ENCODE data around the gene SFRP5.

SFRP5 gene

GRCh38 chr10:97788552-97789442 lies 17.0 kb upstream of the SFRP5 start:
- DNase-seq (ENCODE audit: low spot score) (no peak), FAIRE-seq (no peak)

GRCh38 chr10:97785731-97786130 lies 13.9 kb upstream of the SFRP5 start:
- DNase-seq (ENCODE audit: low spot score), result no peak
- no peak for FAIRE-seq

GRCh38 chr10:97785231-97785630 lies 13.4 kb upstream of the SFRP5 start:
- FAIRE-seq, result no peak
- no peak for DNase-seq (ENCODE audit: low spot score)

- FAIRE-seq, result no peak
- DNase-seq (ENCODE audit: low spot score), result no peak
These were observed 12.5 kb upstream of the SFRP5 start for GRCh38 chr10:97784200-97784810.

DNA sequence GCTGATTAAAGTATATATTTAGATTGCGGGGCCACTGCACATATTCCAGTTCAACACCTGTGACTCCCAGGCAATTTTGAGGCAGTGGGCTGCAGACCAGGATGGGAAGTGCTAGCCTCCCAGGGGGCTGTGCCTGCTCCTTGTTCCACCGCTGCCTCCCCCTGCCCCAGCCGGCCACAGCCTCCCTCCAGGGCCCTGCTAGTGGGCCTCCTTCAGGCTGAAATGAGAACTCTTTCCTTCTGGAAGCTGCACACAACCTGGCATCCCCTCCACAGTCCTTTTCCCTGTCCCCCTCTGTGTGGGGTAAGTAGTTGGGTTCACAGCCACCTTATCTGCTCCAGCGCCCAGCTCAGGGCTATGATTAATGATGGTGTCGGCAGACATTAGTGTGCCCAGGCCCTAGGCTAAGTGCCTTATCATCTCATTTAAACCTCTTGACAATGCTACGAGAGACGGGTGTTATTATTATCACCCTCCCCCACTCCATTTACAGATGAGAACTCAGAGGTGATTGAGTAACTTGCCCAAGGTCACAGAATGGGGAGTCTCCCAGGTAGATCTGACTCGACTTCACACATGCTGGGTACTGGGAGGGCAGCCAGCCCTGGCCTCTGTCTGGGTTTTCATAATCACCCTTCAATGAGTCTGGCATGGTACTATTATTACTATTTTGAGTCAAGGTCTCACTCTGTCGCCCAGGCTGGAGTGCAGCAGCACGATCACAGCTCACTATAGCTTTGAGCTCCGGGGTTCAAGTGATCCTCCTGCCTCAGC lies 10.8 kb upstream of the SFRP5 start:
- DNase-seq (ENCODE audit: low spot score) (no peak), FAIRE-seq (no peak)

- FAIRE-seq (no peak), DNase-seq (ENCODE audit: low spot score) (no peak)
These were observed 10.0 kb upstream of the SFRP5 start for GRCh38 chr10:97781618-97782331.

DNA sequence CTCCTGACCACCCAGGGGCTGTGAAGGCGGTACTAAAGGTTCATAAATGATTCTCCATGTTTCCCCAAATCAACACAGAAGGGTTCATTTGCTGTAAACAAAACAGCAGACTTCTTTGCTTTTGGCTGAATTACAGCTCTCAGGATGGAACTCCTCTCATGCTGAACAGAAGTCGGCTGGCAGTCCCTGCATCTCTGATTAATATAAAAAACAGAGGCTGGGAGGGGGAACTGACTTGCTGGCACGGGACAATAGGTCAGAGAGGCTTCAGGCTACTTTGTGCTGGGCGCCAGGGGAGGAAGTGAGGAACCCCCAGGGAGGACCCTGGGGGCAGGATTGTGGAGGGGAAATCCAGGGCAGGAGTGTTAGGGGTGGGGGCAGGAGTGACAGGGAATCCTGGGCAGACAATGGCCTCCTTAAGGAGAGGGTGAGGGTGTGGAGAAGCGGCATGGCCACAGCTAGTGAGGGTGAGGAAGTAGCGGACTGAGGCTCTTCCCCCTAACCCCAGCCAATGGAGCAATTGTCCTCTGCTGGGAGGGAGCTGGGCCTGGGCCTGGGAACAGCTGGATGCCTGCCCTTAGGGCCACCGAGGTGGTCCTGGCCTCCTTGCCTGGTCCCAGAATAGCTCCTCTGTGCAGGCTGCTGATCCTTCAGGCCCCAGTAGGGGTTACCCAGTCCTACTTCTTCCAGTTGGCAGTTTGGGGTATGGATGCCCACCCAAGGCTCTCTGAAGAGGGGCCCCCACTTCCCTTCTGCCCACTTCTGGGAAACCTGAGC lies 9.2 kb upstream of the SFRP5 start:
- no peak for FAIRE-seq
- DNase-seq (ENCODE audit: low spot score), result no peak

DNA sequence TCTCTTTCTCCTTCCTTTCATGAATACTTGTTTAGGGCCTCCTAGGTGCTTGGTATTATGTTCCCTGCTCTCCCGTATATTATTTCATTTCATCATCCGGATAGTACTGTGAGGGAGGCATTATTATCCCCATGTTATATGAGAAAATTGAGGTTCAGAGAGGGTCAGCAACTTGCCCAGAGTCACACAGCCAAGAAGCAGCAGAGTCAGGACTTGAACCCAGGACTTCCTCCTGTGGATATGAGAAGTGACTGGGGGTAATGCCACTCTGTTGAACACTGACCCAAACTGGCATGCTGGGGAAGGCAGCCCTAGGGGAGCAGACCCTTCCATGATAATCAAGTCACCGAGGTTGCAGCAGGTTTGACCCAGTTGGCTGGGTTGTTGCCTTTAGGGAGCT lies 8.2 kb upstream of the SFRP5 start:
- no peak for DNase-seq (ENCODE audit: low spot score)
- FAIRE-seq, result no peak

DNA sequence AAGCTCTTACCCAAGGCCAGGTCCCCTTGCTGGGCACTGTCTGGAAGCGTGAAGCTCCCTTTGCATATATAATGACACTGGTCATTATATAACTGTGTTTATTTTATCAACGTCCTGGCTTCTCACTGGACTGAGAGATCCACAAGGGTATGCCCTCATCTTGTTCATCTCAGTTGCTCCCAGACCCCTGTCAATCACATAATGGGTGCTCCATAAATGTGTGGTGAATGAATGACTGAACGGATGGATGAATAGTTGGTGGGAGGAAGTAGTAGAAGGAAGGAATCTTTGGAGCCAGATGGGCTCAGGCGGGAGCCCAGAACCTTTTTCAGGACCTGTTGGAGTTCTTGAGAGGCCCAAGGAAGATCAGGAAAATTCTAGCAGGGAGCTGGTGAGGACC lies 7.7 kb upstream of the SFRP5 start:
- FAIRE-seq (no peak), DNase-seq (ENCODE audit: low spot score) (no peak)

GRCh38 chr10:97778452-97779302 lies 6.9 kb upstream of the SFRP5 start:
- no peak for FAIRE-seq
- DNase-seq (ENCODE audit: low spot score), result no peak

DNA sequence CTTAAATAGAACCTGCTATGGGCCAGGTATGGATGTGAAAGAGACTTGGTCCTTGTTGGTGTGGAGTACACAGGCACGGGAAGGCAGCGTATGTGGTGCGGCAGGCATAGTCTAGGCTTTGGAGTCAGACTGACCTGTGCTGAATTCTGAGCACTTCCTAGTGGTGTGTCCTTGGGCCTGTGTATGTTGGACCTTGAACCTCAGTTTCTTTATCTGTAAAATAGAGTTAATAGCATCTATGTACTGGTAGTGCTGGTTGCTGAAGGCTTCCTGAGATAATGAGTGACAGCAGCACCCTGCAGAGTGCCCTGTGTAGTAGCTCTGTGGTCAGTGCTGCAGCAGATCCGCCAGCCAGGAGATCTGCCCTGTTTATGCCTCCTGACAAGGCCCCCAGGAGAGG lies 5.3 kb upstream of the SFRP5 start:
- FAIRE-seq (no peak), DNase-seq (ENCODE audit: low spot score) (no peak)

GRCh38 chr10:97774811-97775294 lies 3.1 kb upstream of the SFRP5 start:
- DNase-seq (ENCODE audit: low spot score), result no peak
- no peak for FAIRE-seq

DNA sequence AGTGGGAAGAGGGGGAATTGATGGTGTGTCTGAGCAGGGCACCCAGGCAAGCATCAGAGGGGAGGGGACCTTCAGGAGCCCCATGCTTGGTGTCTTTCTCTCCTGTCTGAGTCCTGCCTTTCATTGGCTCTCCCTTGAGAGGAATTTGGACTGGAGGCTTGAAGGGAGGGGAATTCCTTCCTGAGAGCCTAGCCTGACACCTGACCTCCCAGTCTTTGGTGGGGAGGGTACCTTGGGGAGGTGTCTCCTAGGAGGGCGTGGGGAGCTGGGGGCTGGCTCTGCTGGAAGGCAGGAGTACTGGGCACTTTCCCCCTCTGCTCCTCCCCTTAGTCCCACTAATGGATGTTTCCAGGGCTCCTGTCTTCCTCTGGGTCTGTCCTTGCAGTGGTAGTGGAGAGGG lies 1.3 kb upstream of the SFRP5 start:
- DNase-seq (ENCODE audit: low spot score) (no peak), FAIRE-seq (no peak)

- DNase-seq (ENCODE audit: low spot score), result no peak
- FAIRE-seq, result no peak
These were observed 526 bp downstream of the SFRP5 start for GRCh38 chr10:97771055-97771891.

DNA sequence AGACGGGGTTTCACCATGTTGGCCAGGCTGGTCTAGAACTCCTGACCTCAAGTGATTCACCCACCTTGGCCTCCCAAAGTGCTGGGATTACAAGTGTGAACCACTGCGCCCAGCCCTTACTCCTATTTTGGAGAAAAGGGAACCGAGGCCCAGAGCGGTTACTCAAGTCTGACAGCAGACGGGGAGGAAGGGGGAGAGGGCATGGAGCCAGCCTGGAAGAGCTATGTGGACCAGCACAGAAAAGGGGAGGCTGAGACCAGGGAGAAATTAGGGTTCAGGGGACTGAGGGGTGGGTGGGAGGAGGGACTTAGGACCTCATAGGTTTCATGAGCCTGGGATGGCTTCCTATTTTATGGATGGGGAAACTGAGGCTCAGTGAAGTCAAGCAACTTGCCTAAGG lies 1.5 kb downstream of the SFRP5 start:
- FAIRE-seq (no peak), DNase-seq (ENCODE audit: low spot score) (no peak)

DNA sequence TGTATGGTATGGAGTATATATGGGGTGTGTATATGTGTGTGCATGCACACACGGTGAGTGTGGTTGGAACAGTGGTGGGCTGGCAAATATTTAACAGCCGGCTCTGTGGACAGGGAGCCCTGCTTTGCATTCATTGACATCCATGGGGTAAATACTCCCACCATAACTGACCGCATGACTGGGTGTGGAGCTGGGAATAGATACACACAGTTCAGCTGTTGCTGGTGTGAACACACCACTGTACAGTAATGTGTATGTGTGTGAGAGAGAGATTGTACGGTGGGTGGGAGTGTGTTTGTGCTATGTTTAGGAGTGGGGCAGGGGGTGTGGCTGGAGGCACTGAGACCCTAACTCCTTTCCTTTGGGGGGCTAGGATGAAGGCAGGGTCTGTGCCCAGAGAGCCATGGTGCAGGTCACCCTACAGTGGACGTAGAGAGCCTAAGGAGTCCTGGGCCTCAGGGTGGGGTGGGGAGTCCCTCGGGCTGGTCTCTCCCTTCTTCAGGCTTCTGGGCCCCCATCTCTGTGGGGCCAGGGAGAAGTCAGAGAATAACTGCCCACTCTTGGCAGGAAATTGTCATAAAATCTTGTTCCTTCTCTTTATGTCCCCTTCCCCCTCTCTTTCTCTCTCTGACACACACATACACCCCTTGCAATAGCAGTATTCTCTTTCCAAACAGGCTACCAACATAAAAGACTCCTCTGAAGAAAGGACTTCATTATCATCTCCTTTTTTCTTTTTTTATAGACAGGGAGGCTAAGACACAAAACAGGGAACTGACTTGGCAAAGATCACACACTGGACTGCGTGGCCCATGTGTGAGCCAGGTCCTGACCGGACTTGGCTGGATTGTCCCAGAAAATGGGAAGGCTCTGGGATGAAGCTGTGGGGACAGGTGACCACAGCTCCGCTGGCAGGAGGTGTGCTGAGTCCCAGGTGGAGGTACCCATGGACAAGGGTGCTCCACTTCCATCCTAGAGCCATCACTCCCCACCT lies 3.2 kb downstream of the SFRP5 start:
- FAIRE-seq, result no peak
- no peak for DNase-seq (ENCODE audit: low spot score)

All from RCC 7860 (cell line).